ENCODE results near the gene BTLA. TPM values are rescaled to one million over a fixed set of nuclear protein-coding genes. Genes with fewer than 3 reads are reported as not detected.
"Not testable (repeated sequence)": the region's sequence is repeated elsewhere in the genome, so short reads cannot be mapped to it uniquely, and the experiment has no call there.

BTLA gene
- total RNA-seq, 3 donors from 2014 or later = 29.8 to 46.3 (median 33.2) TPM

DNA sequence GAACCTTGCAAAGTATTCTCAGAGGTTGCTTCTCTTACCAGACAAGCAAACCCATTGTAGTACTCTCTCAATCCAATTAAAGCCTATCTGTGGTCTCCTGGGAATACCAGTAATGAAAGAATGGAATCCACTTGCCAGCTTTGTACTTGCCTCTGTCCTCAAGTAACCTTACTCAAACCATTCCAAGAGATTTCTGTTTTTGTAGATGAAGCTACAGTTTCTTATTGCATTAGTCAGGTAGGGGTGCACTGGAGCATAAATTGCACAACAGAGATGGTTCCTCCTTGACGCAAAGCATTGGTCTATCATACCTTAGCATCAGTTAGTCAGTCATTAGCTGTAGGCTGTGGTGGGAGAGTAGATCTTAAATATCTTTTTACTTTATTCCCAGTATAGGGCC is 52.9 kb downstream of the BTLA start:
- DNase-seq = no peak
- no peaks in the 10 kb centered on the region for H3K36me3 Mint-ChIP-seq (ENCODE audit: insufficient read depth)
- peaks cover 3% of the 10 kb centered on the region for H3K9me3 Mint-ChIP-seq
- no peak for ATAC-seq
- peaks cover 6% of the 10 kb centered on the region for H3K4me1 Mint-ChIP-seq (ENCODE audit: low read depth)
- H3K27me3 Mint-ChIP-seq (ENCODE audit: low read depth) = no peaks in the 10 kb centered on the region
- H3K4me3 Mint-ChIP-seq = no peak overlapping the region

DNA sequence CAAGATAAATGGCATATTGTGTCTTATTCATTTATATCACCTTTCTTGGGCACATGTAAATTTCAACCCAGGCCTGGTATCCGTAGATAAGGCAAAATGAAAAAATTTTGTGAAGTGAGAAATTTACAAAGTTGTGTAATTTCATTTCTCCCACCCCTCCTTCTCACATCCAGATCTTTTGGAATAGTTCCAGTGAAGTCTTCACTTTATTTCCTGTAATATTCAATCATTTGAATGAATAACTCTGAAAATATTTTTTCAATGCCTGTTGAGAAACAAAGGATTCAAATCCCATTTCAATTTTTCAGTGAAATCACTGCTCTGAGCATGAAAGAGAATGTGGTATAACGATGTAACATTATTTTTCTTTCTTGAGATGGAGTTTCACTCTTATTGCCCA is 53.4 kb downstream of the BTLA start:
- Mint-ChIP-seq H3K4me1 (ENCODE audit: low read depth) (peaks cover 6% of the 10 kb centered on the region), H3K4me3 (no peak overlapping the region), H3K36me3 (ENCODE audit: insufficient read depth) (no peaks in the 10 kb centered on the region), H3K27me3 (ENCODE audit: low read depth) (no peaks in the 10 kb centered on the region), H3K9me3 (peaks cover 3% of the 10 kb centered on the region)
- no peak for ATAC-seq
- no peak for DNase-seq

DNA sequence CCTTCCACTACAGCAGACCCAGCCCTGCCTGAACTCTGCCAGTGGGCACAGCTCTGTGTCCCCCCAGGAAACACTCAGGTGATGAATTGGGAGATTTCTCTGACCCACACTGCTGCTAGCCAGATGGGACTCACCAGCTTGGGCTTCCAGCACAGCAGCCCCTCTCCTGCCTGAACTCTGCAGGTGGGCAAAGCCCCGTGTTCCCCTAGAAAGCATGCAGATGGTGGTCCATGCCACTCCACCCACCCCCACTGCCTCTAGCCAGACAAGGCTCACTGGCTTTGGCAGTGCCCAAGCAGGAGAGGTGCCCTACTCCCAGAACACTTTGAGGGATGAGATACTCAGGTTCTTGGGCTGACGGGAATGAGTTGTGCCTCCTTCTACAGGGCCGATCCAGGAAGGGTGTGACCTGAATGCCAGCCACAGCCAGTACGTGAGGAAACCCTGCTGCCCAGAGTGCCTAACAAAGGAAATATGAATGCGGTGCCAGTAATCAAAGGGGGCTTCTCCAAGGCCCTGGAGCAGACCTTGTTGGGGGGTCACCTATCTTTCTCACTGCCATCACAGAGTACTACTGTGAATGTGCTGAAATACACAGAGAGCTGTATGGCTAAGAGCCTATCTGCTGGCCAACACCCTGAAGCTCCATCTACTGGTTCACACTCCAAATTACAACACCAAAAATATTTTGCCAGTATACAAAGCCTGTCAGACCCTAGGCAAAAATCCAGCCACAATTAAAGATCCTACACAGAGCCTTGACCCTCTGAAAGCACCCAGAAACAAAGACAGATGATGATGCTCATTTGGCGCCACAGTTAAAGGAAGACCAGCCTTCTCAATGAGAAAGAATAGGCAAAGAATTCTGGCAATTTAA is 61.9 kb downstream of the BTLA start:
- Mint-ChIP-seq H3K4me3 (no peak overlapping the region), H3K4me1 (ENCODE audit: low read depth) (peaks cover 29% of the 10 kb centered on the region), H3K27me3 (ENCODE audit: low read depth) (no peaks in the 10 kb centered on the region), H3K9me3 (peaks cover 18% of the 10 kb centered on the region), H3K36me3 (ENCODE audit: insufficient read depth) (peaks cover 2% of the 10 kb centered on the region)
- DNase-seq (no peak), ATAC-seq (peak; percentile 65 to 67)

DNA sequence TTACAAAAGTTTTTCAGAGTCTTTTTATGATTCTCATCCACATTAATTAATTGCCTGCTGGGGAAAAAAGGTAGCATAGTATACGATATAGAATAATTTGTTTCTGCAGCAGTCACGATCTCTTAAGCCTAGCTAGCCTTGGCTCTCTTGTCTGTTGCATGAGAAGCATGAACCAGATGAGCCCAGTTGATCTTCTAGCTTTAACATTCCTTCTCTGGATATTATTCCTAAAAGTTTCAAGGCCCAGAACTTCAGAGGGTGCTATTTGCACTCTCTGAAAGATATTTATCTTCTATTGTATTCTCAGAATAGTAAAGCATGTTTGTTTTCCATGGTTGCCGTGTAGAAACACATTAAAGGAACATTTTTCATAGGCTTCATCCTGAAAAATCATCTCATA is 69.3 kb downstream of the BTLA start:
- no peak for ATAC-seq
- H3K4me1 Mint-ChIP-seq (ENCODE audit: low read depth) = peaks cover 14% of the 10 kb centered on the region
- no peaks in the 10 kb centered on the region for H3K27me3 Mint-ChIP-seq (ENCODE audit: low read depth)
- DNase-seq = no peak
- no peak overlapping the region for H3K4me3 Mint-ChIP-seq
- no peaks in the 10 kb centered on the region for H3K9me3 Mint-ChIP-seq
- no peaks in the 10 kb centered on the region for H3K36me3 Mint-ChIP-seq (ENCODE audit: insufficient read depth)

DNA sequence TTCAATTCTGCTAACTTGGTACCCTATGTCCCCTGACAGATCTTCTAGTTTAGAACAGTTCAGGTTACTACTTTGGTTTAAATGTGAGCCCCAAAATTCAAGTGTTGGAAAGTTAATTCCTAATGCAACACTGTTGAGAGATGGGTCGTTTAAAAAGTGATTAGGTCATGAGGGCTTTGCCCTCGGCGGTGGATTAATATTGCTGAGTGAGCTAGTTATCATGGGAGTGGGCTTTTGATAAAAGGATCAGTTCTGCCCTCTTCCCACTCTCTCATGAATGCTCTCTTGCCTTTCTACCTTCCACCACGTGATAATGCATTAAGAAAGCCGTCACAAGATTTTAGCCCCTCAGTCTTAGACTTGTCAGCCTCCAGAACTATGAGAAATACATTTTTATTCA is 72.1 kb downstream of the BTLA start:
- no peaks in the 10 kb centered on the region for H3K36me3 Mint-ChIP-seq (ENCODE audit: insufficient read depth)
- H3K27me3 Mint-ChIP-seq (ENCODE audit: low read depth) = no peaks in the 10 kb centered on the region
- ATAC-seq = no peak
- H3K4me3 Mint-ChIP-seq = no peak overlapping the region
- DNase-seq = no peak
- H3K9me3 Mint-ChIP-seq = no peaks in the 10 kb centered on the region
- peaks cover 5% of the 10 kb centered on the region for H3K4me1 Mint-ChIP-seq (ENCODE audit: low read depth)

DNA sequence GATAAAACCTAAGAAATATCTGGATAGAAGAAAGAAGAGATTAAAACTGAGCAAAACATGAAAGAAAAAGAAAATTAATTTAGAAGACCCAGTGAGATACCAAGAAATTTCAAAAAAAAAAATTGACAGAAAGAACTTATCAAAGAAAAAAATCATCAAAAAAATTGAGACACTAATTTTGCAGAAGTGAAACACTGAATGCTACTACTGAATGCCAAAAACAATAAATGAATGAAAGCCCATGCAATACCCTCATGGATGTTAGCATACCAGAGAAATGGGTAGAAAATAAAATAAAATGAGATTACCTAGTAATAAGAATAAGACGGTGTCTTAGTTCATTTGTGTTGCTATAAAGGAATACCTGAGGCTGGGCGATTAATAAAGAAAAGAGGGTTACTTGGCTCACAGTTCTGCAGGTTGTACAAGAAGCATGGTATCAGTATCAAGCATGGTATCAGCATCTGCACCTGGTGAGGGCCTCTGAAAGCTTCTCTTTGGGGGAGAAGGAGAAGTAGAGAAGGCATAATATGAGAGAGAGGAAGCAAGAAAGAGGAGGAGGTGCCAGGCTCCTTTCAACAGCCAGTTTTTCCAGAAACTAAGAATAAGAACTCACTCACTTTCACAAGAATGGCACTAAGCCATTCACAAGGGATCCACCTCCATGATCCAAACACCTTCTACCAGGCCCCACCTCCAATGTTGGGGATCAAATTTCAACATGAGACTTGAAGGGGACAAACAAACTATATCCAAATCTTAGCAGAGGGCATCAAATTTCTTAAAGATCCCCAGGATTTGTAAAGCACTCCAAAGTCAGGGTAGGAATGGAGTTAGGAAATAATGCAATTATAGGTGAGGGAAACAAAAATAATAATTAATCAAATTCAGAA is 73.2 kb downstream of the BTLA start:
- ATAC-seq = no peak

DNA sequence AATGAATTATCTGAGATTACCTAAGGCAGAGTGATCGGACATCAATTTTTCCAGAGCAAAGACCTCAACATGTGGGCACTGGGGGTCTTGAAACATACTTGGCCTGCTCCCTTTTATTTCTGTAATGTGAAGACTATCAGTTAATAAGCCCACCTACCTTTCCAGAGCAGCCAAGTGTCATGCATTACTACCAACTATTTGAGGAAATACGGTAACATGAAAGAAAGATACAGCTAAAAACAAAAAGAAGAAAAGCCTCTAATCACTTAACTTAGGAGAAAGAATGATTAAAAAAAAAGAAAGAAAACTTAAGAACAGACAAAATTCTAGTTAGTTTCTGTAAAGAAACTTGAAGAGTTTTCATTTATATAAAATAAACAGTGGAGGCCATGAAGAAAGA is 73.9 kb downstream of the BTLA start:
- no peaks in the 10 kb centered on the region for H3K27me3 Mint-ChIP-seq (ENCODE audit: low read depth)
- no peaks in the 10 kb centered on the region for H3K36me3 Mint-ChIP-seq (ENCODE audit: insufficient read depth)
- H3K4me3 Mint-ChIP-seq = no peak overlapping the region
- ATAC-seq = no peak
- no peak for DNase-seq
- H3K9me3 Mint-ChIP-seq = no peaks in the 10 kb centered on the region
- H3K4me1 Mint-ChIP-seq (ENCODE audit: low read depth) = peaks cover 3% of the 10 kb centered on the region

More for the DNA sequence above, 73.2 kb downstream of the BTLA start:
- DNase-seq = no peak
- Mint-ChIP-seq H3K27me3 (ENCODE audit: low read depth) (no peaks in the 10 kb centered on the region), H3K4me3 (no peak overlapping the region), H3K36me3 (ENCODE audit: insufficient read depth) (no peaks in the 10 kb centered on the region), H3K4me1 (ENCODE audit: low read depth) (peaks cover 4% of the 10 kb centered on the region), H3K9me3 (no peaks in the 10 kb centered on the region)

DNA sequence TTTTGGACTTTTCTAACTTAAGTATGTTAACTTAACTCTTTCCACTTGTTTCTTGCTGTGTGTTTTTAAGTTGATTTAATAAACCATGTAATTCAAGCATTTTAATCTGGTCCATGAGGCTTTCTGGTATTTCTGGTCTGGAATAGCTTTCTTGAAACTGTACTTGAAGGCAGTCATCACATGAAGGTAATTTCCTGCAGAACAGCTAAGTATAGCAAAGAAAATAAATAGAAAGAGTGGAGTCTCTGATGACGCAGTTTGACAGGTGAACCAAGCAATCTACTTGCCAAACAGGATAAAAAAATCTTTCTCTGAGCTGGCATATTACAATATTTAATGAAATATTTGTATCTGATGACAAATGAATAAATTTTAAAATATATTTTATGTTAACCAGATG is 74.9 kb downstream of the BTLA start:
- ATAC-seq = no peak
- H3K36me3 Mint-ChIP-seq (ENCODE audit: insufficient read depth) = no peaks in the 10 kb centered on the region
- no peak overlapping the region for H3K4me3 Mint-ChIP-seq
- no peaks in the 10 kb centered on the region for H3K27me3 Mint-ChIP-seq (ENCODE audit: low read depth)
- peaks cover 3% of the 10 kb centered on the region for H3K4me1 Mint-ChIP-seq (ENCODE audit: low read depth)
- no peaks in the 10 kb centered on the region for H3K9me3 Mint-ChIP-seq
- no peak for DNase-seq

DNA sequence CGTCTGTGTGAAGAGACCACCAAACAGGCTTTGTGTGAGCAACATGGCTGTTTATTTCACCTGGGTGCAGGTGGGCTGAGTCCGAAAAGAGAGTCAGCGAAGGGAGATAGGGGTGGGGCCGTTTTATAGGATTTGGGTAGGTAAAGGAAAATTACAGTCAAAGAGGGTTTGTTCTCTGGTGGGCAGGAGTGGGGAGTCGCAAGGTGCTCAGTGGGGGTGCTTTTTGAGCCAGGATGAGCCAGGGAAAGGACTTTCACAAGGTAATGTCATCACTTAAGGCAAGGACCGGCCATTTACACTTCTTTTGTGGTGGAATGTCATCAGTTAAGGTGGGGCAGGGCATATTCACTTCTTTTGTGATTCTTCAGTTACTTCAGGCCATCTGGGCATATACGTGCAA is 76.4 kb downstream of the BTLA start:
- not testable (repeated sequence) for ATAC-seq; DNase-seq; H3K9me3 Mint-ChIP-seq; H3K27me3 Mint-ChIP-seq (ENCODE audit: low read depth); H3K4me1 Mint-ChIP-seq (ENCODE audit: low read depth); H3K4me3 Mint-ChIP-seq; H3K36me3 Mint-ChIP-seq (ENCODE audit: insufficient read depth)

DNA sequence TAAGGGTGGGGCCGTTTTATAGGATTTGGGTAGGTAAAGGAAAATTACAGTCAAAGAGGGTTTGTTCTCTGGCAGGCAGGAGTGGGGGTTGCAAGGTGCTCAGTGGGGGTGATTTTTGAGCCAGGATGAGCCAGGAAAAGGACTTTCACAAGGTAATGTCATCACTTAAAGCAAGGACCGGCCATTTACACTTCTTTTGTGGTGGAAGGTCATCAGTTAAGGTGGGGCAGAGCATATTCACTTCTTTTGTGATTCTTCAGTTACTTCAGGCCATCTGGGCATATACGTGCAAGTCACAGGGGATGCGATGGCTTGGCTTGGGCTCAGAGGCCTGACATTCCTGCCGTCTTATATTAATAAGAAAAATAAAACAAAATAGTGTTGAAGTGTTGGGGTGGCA is 80.7 kb downstream of the BTLA start:
- H3K9me3 Mint-ChIP-seq; H3K4me3 Mint-ChIP-seq; H3K27me3 Mint-ChIP-seq (ENCODE audit: low read depth); ATAC-seq; H3K36me3 Mint-ChIP-seq (ENCODE audit: insufficient read depth); DNase-seq; H3K4me1 Mint-ChIP-seq (ENCODE audit: low read depth): not testable (repeated sequence)

DNA sequence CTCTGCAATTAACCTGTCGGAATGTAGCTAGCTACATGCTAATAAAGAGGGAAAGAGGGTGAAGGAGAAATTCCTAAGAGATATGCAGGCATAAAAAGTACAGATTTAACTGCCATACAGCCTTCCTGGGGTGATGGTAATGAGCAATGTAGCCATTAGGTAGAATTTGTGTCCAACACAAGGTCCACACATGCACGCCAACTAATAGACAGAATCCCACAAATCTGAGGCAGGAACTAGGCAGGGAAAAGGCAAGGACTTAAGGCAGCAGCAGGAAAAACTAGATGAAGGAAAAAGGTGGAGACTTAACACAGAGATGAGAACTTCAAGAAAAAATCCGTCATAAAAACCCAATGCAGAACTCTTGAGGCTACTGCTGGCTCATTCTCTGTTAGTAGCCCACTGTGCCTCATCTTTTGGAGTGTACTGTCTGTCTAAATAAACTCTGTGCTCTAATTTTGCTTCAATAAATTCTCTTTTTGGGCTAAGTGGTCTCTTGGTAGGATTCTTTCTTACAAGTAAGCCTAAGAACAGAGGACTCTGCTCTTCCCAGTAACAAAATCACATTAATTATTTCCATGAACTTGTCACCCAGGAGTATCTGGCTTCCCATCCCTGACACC is 81.5 kb downstream of the BTLA start:
- no peaks in the 10 kb centered on the region for H3K27me3 Mint-ChIP-seq (ENCODE audit: low read depth)
- ATAC-seq = no peak
- H3K9me3 Mint-ChIP-seq = no peaks in the 10 kb centered on the region
- peaks cover 5% of the 10 kb centered on the region for H3K4me1 Mint-ChIP-seq (ENCODE audit: low read depth)
- no peak overlapping the region for H3K4me3 Mint-ChIP-seq
- DNase-seq = no peak
- H3K36me3 Mint-ChIP-seq (ENCODE audit: insufficient read depth) = no peaks in the 10 kb centered on the region

DNA sequence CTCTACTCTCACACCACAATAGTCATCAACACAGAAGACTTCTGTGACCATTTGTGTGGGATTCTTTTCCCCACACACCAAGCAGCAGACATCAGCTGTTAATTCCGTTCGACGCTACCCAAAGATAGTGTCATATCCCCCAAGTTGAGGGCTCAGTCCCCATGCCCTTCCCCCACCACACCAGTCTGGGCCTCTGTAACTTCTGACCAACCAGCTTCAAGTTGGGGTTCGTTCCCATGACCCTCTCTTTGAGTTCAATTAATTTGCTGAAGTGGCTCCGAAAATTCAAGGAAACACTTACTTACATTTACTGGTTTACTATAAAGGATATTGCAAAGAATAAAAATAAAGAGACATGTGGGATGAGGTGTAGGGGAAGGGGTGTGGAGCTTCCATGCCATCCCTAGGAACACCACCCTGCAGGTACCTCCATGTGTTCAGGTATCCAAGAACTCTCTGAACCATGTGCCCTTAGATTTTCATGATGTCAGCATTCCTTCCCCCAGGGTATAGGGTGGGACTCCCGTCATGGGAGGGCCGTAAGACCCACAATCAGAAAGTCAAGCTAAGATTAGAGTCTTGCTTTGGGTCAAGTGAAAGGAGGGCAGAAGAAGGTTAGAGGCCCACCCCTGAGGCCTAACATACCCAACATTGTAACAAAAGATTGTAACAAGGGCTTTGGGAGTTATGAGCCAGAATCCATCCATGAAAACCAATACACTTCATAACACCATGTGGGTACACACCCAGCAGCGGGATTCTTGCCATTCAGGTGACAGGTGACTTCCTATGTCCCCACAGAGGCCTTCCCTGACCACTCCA is 82.7 kb downstream of the BTLA start:
- DNase-seq (no peak), ATAC-seq (no peak)
- Mint-ChIP-seq H3K4me1 (ENCODE audit: low read depth) (peaks cover 10% of the 10 kb centered on the region), H3K27me3 (ENCODE audit: low read depth) (no peaks in the 10 kb centered on the region), H3K9me3 (no peaks in the 10 kb centered on the region), H3K4me3 (no peak overlapping the region), H3K36me3 (ENCODE audit: insufficient read depth) (no peaks in the 10 kb centered on the region)

DNA sequence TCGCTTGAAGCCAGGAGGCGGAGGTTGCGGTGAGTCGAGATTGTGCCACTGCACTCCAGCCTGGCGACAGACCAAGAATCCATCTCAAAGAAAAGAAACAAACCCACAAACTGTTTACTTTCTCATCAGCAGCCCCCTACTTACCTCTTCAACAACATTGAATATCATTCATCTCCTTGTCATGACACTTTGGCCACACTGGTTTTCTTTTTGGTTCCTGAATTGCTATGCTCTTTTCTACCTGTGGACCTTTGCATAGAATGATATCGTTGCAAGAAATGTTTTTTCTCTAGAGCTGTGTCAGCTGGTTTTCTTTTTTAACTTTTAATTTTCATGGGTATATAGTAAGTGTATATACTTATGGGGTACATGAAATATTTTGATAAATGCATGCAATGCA is 83.9 kb downstream of the BTLA start:
- H3K27me3 Mint-ChIP-seq (ENCODE audit: low read depth) = no peaks in the 10 kb centered on the region
- peaks cover 10% of the 10 kb centered on the region for H3K4me1 Mint-ChIP-seq (ENCODE audit: low read depth)
- DNase-seq (no peak), ATAC-seq (no peak)
- no peaks in the 10 kb centered on the region for H3K36me3 Mint-ChIP-seq (ENCODE audit: insufficient read depth)
- H3K9me3 Mint-ChIP-seq = no peaks in the 10 kb centered on the region
- H3K4me3 Mint-ChIP-seq = no peak overlapping the region

Measured in activated T-cell treated with anti-CD3 and anti-CD28 coated beads, Interleukin-2, amount 50 U/mL, for 4 hours (primary cell).